ENCODE data around the gene ETNK1.
A peak's percentile ranks its signal among the peaks of the same experiment; 100 is the strongest.

The ETNK1 gene

GRCh38 chr12:22635812-22636211, 10.8 kb downstream of the ETNK1 start:
- no peak for FAIRE-seq

GRCh38 chr12:22640851-22641250, 15.9 kb downstream of the ETNK1 start:
- no peak for FAIRE-seq

GRCh38 chr12:22641353-22642053, 16.5 kb downstream of the ETNK1 start:
- FAIRE-seq: no peak

- no peak for FAIRE-seq
Observed at GRCh38 chr12:22648668-22649067, 23.7 kb downstream of the ETNK1 start.

- no peak for FAIRE-seq
Observed at GRCh38 chr12:22653075-22653474, 28.1 kb downstream of the ETNK1 start.

GRCh38 chr12:22653791-22654190, 28.8 kb downstream of the ETNK1 start:
- no peak for FAIRE-seq

- FAIRE-seq: no peak
Observed at GRCh38 chr12:22656376-22656775, 31.4 kb downstream of the ETNK1 start.

- no peak for FAIRE-seq
Observed at GRCh38 chr12:22656831-22657230, 31.9 kb downstream of the ETNK1 start.

- FAIRE-seq: no peak
Observed at GRCh38 chr12:22657538-22657937, 32.6 kb downstream of the ETNK1 start.

GRCh38 chr12:22658214-22658613, 33.2 kb downstream of the ETNK1 start:
- FAIRE-seq: no peak

GRCh38 chr12:22662356-22662755, 37.4 kb downstream of the ETNK1 start:
- no peak for FAIRE-seq

- FAIRE-seq: no peak
Observed at GRCh38 chr12:22665476-22665875, 40.5 kb downstream of the ETNK1 start.

- FAIRE-seq: no peak
Observed at GRCh38 chr12:22667122-22667521, 42.2 kb downstream of the ETNK1 start.

GRCh38 chr12:22668441-22668840, 43.5 kb downstream of the ETNK1 start:
- no peak for FAIRE-seq

- FAIRE-seq: no peak
Observed at GRCh38 chr12:22670762-22671161, 45.8 kb downstream of the ETNK1 start.

GRCh38 chr12:22672951-22673350, 48.0 kb downstream of the ETNK1 start:
- no peak for FAIRE-seq

- FAIRE-seq: no peak
Observed at GRCh38 chr12:22677781-22678574, 53.0 kb downstream of the ETNK1 start.

GRCh38 chr12:22682663-22683062, 57.7 kb downstream of the ETNK1 start:
- FAIRE-seq: no peak

- FAIRE-seq: no peak
Observed at GRCh38 chr12:22683131-22683530, 58.2 kb downstream of the ETNK1 start.

- peak; percentile 93 for FAIRE-seq
Observed at GRCh38 chr12:22684140-22685118, 59.5 kb downstream of the ETNK1 start.

GRCh38 chr12:22686193-22686592, 61.2 kb downstream of the ETNK1 start:
- no peak for FAIRE-seq

- FAIRE-seq: peak; percentile 48
Observed at GRCh38 chr12:22687361-22688076, 62.5 kb downstream of the ETNK1 start.

All from endometrium (tissue), 2 donors.